ENCODE results near the gene NF1.
A peak's percentile ranks its signal among the peaks of the same experiment; 100 is the strongest.
"Not testable (repeated sequence)": the region's sequence is repeated elsewhere in the genome, so short reads cannot be mapped to it uniquely, and the experiment has no call there.

Gene NF1

DNA sequence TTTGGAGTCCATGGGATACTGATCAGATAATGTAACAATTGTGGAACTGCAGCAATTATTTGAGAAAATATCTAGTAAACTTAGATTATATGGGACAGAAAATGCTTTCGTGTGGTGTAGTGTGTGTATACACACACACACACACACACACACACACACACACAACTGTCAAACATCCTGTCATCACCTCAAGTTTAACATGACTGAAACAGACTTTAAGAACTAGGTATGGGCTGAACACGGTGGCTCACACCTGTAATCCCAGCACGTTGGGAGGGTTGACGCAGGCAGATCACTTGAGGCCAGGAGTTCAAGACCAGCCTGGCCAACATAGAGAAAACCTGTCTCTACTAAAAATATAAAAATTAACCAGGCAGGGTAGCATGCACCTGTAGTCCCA, 227.2 kb downstream of the NF1 start:
- no peak for DNase-seq (ENCODE audit: low read depth in 2 of 2)
- no peak overlapping the region for H3K4me3 ChIP-seq (replicated peaks in 1 of 2; ENCODE audit: low read depth in 2 of 2, low read length in 2 of 2)
- TF ChIP-seq CTCF (IDR thresholded peaks at IDR 0.05; ENCODE audit: low read depth, low read length): no peak

DNA sequence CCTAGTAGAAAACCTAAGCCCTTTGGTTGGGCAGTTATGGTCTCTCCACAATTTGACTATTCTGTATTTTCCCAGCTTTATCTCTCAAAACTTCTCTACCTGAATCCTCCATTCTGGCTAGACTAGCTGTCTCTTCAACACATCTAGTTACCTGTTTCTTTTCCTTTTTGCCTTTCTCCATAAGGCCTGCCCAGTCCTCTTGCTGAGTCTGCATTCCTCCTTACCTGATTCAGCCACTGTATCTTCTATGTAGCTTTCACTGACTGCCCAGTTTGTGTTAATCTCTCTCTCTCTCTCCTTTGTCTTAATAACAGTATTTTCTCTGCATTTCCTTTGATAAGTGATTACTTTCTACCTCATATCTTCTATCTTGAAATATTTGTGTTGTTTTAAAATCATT, 228.8 kb downstream of the NF1 start:
- no peak overlapping the region for H3K4me3 ChIP-seq (replicated peaks in 1 of 2; ENCODE audit: low read depth in 2 of 2, low read length in 2 of 2)
- no peak for TF ChIP-seq CTCF (IDR thresholded peaks at IDR 0.05; ENCODE audit: low read depth, low read length)
- DNase-seq (ENCODE audit: low read depth in 2 of 2): no peak

- DNase-seq (ENCODE audit: low read depth in 2 of 2): peak; percentile 72 to 90
- no peak overlapping the region for H3K4me3 ChIP-seq (replicated peaks in 1 of 2; ENCODE audit: low read depth in 2 of 2, low read length in 2 of 2)
- TF ChIP-seq CTCF (IDR thresholded peaks at IDR 0.05; ENCODE audit: low read depth, low read length): no peak
These were observed 232.9 kb downstream of the NF1 start for GRCh38 chr17:31327534-31328159.

DNA sequence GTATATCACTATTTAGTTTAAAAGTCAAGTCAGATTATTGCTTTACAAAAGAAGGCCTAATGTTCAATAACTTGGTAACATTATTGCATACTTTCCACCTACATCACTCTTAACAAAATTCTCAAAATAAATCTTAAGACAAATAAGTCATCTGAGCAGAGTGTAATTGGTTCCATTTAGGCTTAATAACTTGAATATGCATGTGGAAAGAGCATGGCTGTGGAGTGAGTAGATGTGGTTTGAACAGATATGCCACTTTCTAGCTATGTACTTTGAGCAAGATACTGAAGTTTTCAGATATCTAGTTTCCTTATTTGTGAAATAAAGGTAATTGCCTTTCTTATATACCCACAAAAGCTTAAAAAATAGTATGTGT, 233.4 kb downstream of the NF1 start:
- peak; percentile 32 to 56 for DNase-seq (ENCODE audit: low read depth in 2 of 2)
- no peak overlapping the region for H3K4me3 ChIP-seq (replicated peaks in 1 of 2; ENCODE audit: low read depth in 2 of 2, low read length in 2 of 2)

GRCh38 chr17:31329221-31329620, 234.4 kb downstream of the NF1 start:
- TF ChIP-seq CTCF (IDR thresholded peaks at IDR 0.05; ENCODE audit: low read depth, low read length): no peak

More for the DNA sequence above, 233.4 kb downstream of the NF1 start:
- TF ChIP-seq CTCF (IDR thresholded peaks at IDR 0.05; ENCODE audit: low read depth, low read length): no peak

GRCh38 chr17:31339906-31340661, 245.3 kb downstream of the NF1 start:
- TF ChIP-seq CTCF (IDR thresholded peaks at IDR 0.05; ENCODE audit: low read depth, low read length): no peak
- no peak overlapping the region for H3K4me3 ChIP-seq (replicated peaks in 1 of 2; ENCODE audit: low read depth in 2 of 2, low read length in 2 of 2)
- DNase-seq (ENCODE audit: low read depth in 2 of 2): peak; percentile 73 to 82

More at GRCh38 chr17:31329221-31329620, 234.4 kb downstream of the NF1 start:
- DNase-seq (ENCODE audit: low read depth in 2 of 2): no peak
- no peak overlapping the region for H3K4me3 ChIP-seq (replicated peaks in 1 of 2; ENCODE audit: low read depth in 2 of 2, low read length in 2 of 2)

- DNase-seq (ENCODE audit: low read depth in 2 of 2); H3K4me3 ChIP-seq (replicated peaks in 1 of 2; ENCODE audit: low read depth in 2 of 2, low read length in 2 of 2): not testable (repeated sequence)
These were observed 250.5 kb downstream of the NF1 start for GRCh38 chr17:31345191-31345747.

All from cardiac fibroblast (primary cell).